Astrocyte (in vitro differentiated cells and primary cell): ENCODE results near the gene MUC4. TPM values are rescaled to one million over a fixed set of nuclear protein-coding genes. Genes with fewer than 3 reads are reported as not detected.

Experiments
- DNase-seq: peaks from one replicate; pipeline ENCODE4 v3.0.0-alpha.2; 2010; ENCODE audit warnings: low read depth
- FAIRE-seq: peaks from 2 replicates; lab custom pipeline; 2011; peaks lifted over from hg19 to GRCh38; lab: Jason Lieb, UNC
- H2AFZ ChIP-seq: 2 replicates; pipeline ENCODE4 v1.6.0; 2012; ENCODE audit warnings: low read depth, low read length, inconsistent platforms
- H3K27ac ChIP-seq: 2 replicates; pipeline ENCODE4 v1.5.1; 2011; ENCODE audit warnings: low read depth, low read length, inconsistent platforms
- H3K27me3 ChIP-seq: 2 replicates; pipeline ENCODE4 v1.6.0; 2011; ENCODE audit warnings: low read length, inconsistent platforms; ENCODE audit not compliant: insufficient read depth
- H3K36me3 ChIP-seq: 2 replicates; pipeline ENCODE4 v1.5.1; 2011; ENCODE audit warnings: low read length, inconsistent platforms; ENCODE audit not compliant: insufficient read depth
- H3K4me1 ChIP-seq: 2 replicates; pipeline ENCODE4 v1.5.1; 2011; ENCODE audit warnings: low read length, inconsistent platforms; ENCODE audit not compliant: insufficient read depth
- H3K4me2 ChIP-seq: 2 replicates; pipeline ENCODE4 v1.6.0; 2012; ENCODE audit warnings: low read length, inconsistent platforms
- H3K4me3 ChIP-seq: 2 replicates; pipeline ENCODE4 v1.5.1; 2011; ENCODE audit warnings: low read depth, mild to moderate bottlenecking, low read length, inconsistent platforms; ENCODE audit not compliant: insufficient read depth
- H3K79me2 ChIP-seq: 2 replicates; pipeline ENCODE4 v1.6.0; 2012; ENCODE audit warnings: mild to moderate bottlenecking, low read length, inconsistent platforms; ENCODE audit not compliant: insufficient read depth
- H3K9ac ChIP-seq: 2 replicates; pipeline ENCODE4 v1.6.0; 2012; ENCODE audit warnings: mild to moderate bottlenecking, low read length, inconsistent platforms
- H3K9me3 ChIP-seq: 2 replicates; pipeline ENCODE4 v1.5.1; 2012; ENCODE audit warnings: low read depth, mild to moderate bottlenecking, low read length, inconsistent platforms; ENCODE audit not compliant: insufficient read depth
- H4K20me1 ChIP-seq: 2 replicates; pipeline ENCODE4 v1.6.0; 2012; ENCODE audit warnings: low read length, inconsistent platforms; ENCODE audit not compliant: insufficient read depth
- H3K27ac Mint-ChIP-seq: one replicate; pipeline ENCODE4 v1.8.0; 2021; ENCODE audit warnings: mild to moderate bottlenecking, mixed read lengths; ENCODE audit not compliant: unreplicated experiment
- H3K27me3 Mint-ChIP-seq: one replicate; pipeline ENCODE4 v1.8.0; 2021; ENCODE audit warnings: low read depth, mixed read lengths; ENCODE audit not compliant: unreplicated experiment
- H3K36me3 Mint-ChIP-seq: one replicate; pipeline ENCODE4 v1.8.0; 2021; ENCODE audit warnings: low read depth, mixed read lengths; ENCODE audit not compliant: unreplicated experiment
- H3K4me1 Mint-ChIP-seq: one replicate; pipeline ENCODE4 v1.8.0; 2021; ENCODE audit warnings: low read depth, mixed read lengths; ENCODE audit not compliant: unreplicated experiment
- H3K4me3 Mint-ChIP-seq: one replicate; pipeline ENCODE4 v1.8.0; 2021; ENCODE audit warnings: mild to moderate bottlenecking, moderate library complexity, mixed read lengths; ENCODE audit not compliant: unreplicated experiment
- H3K9me3 Mint-ChIP-seq: one replicate; pipeline ENCODE4 v1.8.0; 2021; ENCODE audit warnings: mild to moderate bottlenecking, mixed read lengths; ENCODE audit not compliant: unreplicated experiment
- EZH2 ChIP-seq: IDR thresholded peaks from 2 replicates; pipeline ENCODE4 v1.6.1; 2012; ENCODE audit warnings: mild to moderate bottlenecking, low read length, inconsistent platforms; ENCODE audit not compliant: insufficient read depth
- total RNA-seq: library from RNA; stranded (reverse); gene quantifications from 2 replicates; pipeline ENCODE4 v1.2.1, GENCODE V29; 2021
- TF ChIP-seq, protein P1 (sequence below): IDR thresholded peaks from 2 replicates; pipeline ENCODE4 v1.5.1; 2011; ENCODE audit warnings: low read depth, mild to moderate bottlenecking, inconsistent platforms, low read length, moderate library complexity; ENCODE audit not compliant: insufficient read depth

The MUC4 gene
- total RNA-seq, 1 donor from 2014 or later: 0.05 TPM

DNA sequence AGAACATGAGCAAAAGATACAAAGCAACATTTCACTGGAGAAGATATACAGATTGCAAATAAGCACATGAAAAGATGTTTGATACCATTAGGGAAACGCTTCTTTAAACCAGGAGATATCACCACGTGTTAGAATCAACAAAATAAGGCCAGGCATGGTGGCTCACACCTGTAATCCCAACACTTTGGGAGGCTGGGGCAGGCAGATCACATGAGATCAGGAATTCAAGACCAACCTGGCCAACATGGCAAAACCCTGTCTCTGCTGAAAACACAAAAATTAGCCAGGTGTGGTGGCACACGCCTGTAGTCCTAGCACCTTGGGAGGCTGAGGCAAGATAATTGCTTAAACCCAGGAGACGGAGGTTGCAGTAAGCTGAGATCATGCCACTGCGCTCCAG, 111.4 kb downstream of the MUC4 start:
- Histone ChIP-seq H3K36me3 (no peaks in the 10 kb centered on the region), H4K20me1 (peaks cover 10% of the 10 kb centered on the region), H2AFZ (no peak overlapping the region), H3K4me3 (no peak overlapping the region), H3K9me3 (no peaks in the 10 kb centered on the region), H3K79me2 (no peaks in the 10 kb centered on the region), H3K4me1 (peaks cover 14% of the 10 kb centered on the region), H3K9ac (no peak overlapping the region), H3K27me3 (no peaks in the 10 kb centered on the region), H3K4me2 (no peak overlapping the region), H3K27ac (no peak overlapping the region)
- FAIRE-seq (no peak), DNase-seq (no peak)
- Mint-ChIP-seq H3K4me1 (peaks cover 14% of the 10 kb centered on the region), H3K4me3 (no peak overlapping the region), H3K36me3 (peaks cover 5% of the 10 kb centered on the region), H3K27me3 (peaks cover 12% of the 10 kb centered on the region), H3K9me3 (no peaks in the 10 kb centered on the region), H3K27ac (no peak overlapping the region)
- TF ChIP-seq, protein P1, sequence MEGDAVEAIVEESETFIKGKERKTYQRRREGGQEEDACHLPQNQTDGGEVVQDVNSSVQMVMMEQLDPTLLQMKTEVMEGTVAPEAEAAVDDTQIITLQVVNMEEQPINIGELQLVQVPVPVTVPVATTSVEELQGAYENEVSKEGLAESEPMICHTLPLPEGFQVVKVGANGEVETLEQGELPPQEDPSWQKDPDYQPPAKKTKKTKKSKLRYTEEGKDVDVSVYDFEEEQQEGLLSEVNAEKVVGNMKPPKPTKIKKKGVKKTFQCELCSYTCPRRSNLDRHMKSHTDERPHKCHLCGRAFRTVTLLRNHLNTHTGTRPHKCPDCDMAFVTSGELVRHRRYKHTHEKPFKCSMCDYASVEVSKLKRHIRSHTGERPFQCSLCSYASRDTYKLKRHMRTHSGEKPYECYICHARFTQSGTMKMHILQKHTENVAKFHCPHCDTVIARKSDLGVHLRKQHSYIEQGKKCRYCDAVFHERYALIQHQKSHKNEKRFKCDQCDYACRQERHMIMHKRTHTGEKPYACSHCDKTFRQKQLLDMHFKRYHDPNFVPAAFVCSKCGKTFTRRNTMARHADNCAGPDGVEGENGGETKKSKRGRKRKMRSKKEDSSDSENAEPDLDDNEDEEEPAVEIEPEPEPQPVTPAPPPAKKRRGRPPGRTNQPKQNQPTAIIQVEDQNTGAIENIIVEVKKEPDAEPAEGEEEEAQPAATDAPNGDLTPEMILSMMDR: no peak
- TF ChIP-seq EZH2: no peak

DNA sequence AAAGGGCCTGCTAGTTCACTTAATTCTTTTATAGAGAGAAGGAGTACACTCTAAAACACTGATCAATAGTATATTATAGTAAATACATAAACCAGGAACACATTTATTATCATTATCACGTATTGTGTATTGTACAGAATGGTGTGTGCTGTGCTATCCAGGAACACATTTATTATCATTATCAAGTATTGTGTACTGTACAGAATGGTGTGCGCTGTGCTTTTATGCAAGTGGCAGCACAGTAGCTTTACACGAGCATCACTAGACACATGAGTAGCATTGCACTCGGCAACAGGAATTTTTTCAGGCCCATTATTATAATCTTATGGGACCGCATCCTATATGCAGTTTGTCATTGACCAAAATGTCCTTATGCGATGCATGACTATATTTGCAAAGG, 111.9 kb downstream of the MUC4 start:
- H4K20me1 ChIP-seq: peaks cover 10% of the 10 kb centered on the region
- DNase-seq (no peak), FAIRE-seq (no peak)
- H3K27me3 ChIP-seq: no peaks in the 10 kb centered on the region
- peaks cover 5% of the 10 kb centered on the region for H3K36me3 Mint-ChIP-seq
- H3K36me3 ChIP-seq: no peaks in the 10 kb centered on the region
- no peak overlapping the region for H3K9ac ChIP-seq
- no peak overlapping the region for H3K27ac ChIP-seq
- H3K4me1 Mint-ChIP-seq: peaks cover 14% of the 10 kb centered on the region
- no peaks in the 10 kb centered on the region for H3K79me2 ChIP-seq
- no peak overlapping the region for H2AFZ ChIP-seq
- H3K4me3 Mint-ChIP-seq: no peak overlapping the region
- H3K4me2 ChIP-seq: no peak overlapping the region
- no peaks in the 10 kb centered on the region for H3K9me3 ChIP-seq
- H3K4me1 ChIP-seq: peaks cover 14% of the 10 kb centered on the region
- no peak overlapping the region for H3K27ac Mint-ChIP-seq
- H3K4me3 ChIP-seq: no peak overlapping the region
- peaks cover 8% of the 10 kb centered on the region for H3K27me3 Mint-ChIP-seq
- TF ChIP-seq EZH2: no peak
- TF ChIP-seq, protein P1: no peak
- no peaks in the 10 kb centered on the region for H3K9me3 Mint-ChIP-seq

DNA sequence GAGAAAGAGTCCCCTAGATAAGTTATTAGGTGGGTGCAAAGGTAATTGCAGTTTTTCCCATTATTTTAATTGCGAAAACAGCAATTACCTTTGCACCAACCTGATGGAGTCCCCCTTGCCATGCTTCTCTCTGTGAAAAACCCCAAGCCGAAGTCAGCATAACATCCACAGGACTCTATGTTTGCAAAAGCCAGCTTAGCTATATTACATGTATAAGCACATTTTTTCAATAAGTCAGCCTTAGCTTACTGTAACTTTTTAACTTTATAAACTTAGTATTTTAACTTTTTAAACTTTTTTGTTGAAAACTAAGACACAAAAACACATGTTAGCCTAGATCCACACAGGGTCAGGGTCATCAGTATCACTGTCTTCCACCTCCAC, 112.3 kb downstream of the MUC4 start:
- FAIRE-seq (no peak), DNase-seq (no peak)
- Mint-ChIP-seq H3K4me3 (no peak overlapping the region), H3K9me3 (no peaks in the 10 kb centered on the region), H3K27ac (no peak overlapping the region), H3K27me3 (peaks cover 3% of the 10 kb centered on the region), H3K4me1 (peaks cover 14% of the 10 kb centered on the region), H3K36me3 (peaks cover 5% of the 10 kb centered on the region)
- peaks cover under 1% of the 10 kb centered on the region for H3K36me3 ChIP-seq
- no peak overlapping the region for H3K9ac ChIP-seq
- H4K20me1 ChIP-seq: peaks cover 14% of the 10 kb centered on the region
- no peaks in the 10 kb centered on the region for H3K27me3 ChIP-seq
- no peak overlapping the region for H3K4me3 ChIP-seq
- TF ChIP-seq, protein P1: no peak
- TF ChIP-seq EZH2: no peak
- H2AFZ ChIP-seq: no peak overlapping the region
- H3K27ac ChIP-seq: no peak overlapping the region
- peaks cover 14% of the 10 kb centered on the region for H3K4me1 ChIP-seq
- H3K9me3 ChIP-seq: no peaks in the 10 kb centered on the region
- no peaks in the 10 kb centered on the region for H3K79me2 ChIP-seq
- H3K4me2 ChIP-seq: no peak overlapping the region
